Measurements from ENCODE around the gene TJP2.

- TF ChIP-seq SUZ12 (IDR thresholded peaks at IDR 0.05; ENCODE audit: extremely low read depth, insufficient read depth, insufficient read length) (no peak), ZNF274 (IDR thresholded peaks at IDR 0.05; ENCODE audit: low read depth, low read length) (no peak)
These were observed 6.1 kb downstream of the TJP2 start for GRCh38 chr9:69180200-69180599.

All from NT2/D1 (cell line).